Aorta (tissue), 5 donors: ENCODE data around the gene SLC26A11. TPM values are rescaled to one million over a fixed set of nuclear protein-coding genes. Genes with fewer than 3 reads are reported as not detected.

Source experiments
- ATAC-seq: fragments of 200-7000 bp; cut with Tn5 transposase; one replicate; pipeline ENCODE4 v1.9.1; 2022; ENCODE audit warnings: moderate library complexity; ENCODE audit not compliant: low FRiP score
- DNase-seq, 2 donors: peaks; one replicate each; pipeline ENCODE4 v3.0.0-alpha.2; 2020
- H3K27ac ChIP-seq, 2 donors: one replicate each; pipeline ENCODE4 v1.5.1; 2013; ENCODE audit warnings: low read length in 2 of 2, mild to moderate bottlenecking in 2 of 2, moderate library complexity in 2 of 2, control low read depth in 1 of 2, inconsistent platforms in 1 of 2, low read depth in 1 of 2
- H3K27me3 ChIP-seq, 2 donors: one replicate each; pipeline ENCODE4 v1.6.1; 2013; ENCODE audit warnings: control low read depth in 1 of 2, low read length in 1 of 2, mild to moderate bottlenecking in 1 of 2, moderate library complexity in 1 of 2; ENCODE audit not compliant: insufficient read depth in 2 of 2, control insufficient read depth in 1 of 2
- H3K36me3 ChIP-seq, 2 donors: one replicate each; pipeline ENCODE4 v1.6.1; 2013; ENCODE audit warnings: control low read depth in 1 of 2, low read length in 1 of 2, mild to moderate bottlenecking in 1 of 2; ENCODE audit not compliant: insufficient read depth in 2 of 2, control insufficient read depth in 1 of 2
- H3K4me1 ChIP-seq, 2 donors: one replicate each; pipeline ENCODE4 v1.6.1; 2013; ENCODE audit warnings: low read length in 2 of 2, control low read depth in 1 of 2, mild to moderate bottlenecking in 1 of 2, moderate library complexity in 1 of 2; ENCODE audit not compliant: insufficient read depth in 2 of 2, control insufficient read depth in 1 of 2
- H3K4me3 ChIP-seq, 2 donors: one replicate each; pipeline ENCODE4 v1.5.1; 2013; ENCODE audit warnings: low read length in 2 of 2, control low read depth in 1 of 2, mild to moderate bottlenecking in 1 of 2
- H3K9me3 ChIP-seq: one replicate; pipeline ENCODE4 v1.6.1; 2013; ENCODE audit warnings: mild to moderate bottlenecking, low read length; ENCODE audit not compliant: control insufficient read depth
- WGBS, 2 donors: extraction: QIAGEN DNeasy Blood & Tissue Kit; methylation state at CpG; one replicate each; pipeline ENCODE4 v1.1.7; 2013; 5-methylcytosine and 5-hydroxymethylcytosine counted together
- intact Hi-C, 2 donors: fragments of 100-400 bp; cut with DNase I; formaldehyde crosslinking; loops; one replicate each; pipeline versions ENCODE4 v1.14.2 to v1.15.0; 2022
- polyA plus RNA-seq, 2 donors: library from polyadenylated mRNA; stranded (reverse); fragments of 200-250 nt; gene quantifications; one replicate each; pipeline ENCODE4 v1.2.3, GENCODE V29; 2013
- total RNA-seq, 2 donors: library from RNA; stranded (reverse); fragmentation: NEBNext Ultra II Directional; extraction: Animal tissue kit (Norgen Biotek cat#: 25700); gene quantifications; one replicate each; pipeline ENCODE4 v1.2.1, GENCODE V29; 2021
- donor health status: healthy with polysubstance abuse.
- donor health status: Bipolar disorder and iron deficiency.
- donor health status: DM: no; HTN: no; CAD: no.
- donor health status: DM: no; HTN: no; CAD: no.
- donor health status: DM: yes; HTN: yes; CAD: no.

SLC26A11 gene
- total and polyA plus RNA-seq, 4 donors, result 7.3 to 34.0 (median 17.5) TPM

- H3K4me1 ChIP-seq, result no peaks in the 10 kb centered on the region
- ATAC-seq (no peak), DNase-seq (no peak)
- H3K27me3 ChIP-seq, result no peaks in the 10 kb centered on the region
- H3K27ac ChIP-seq, result no peak overlapping the region
- peaks cover 0 to 2% of the 10 kb centered on the region in 2 donors for H3K36me3 ChIP-seq
- WGBS, 2 donors, result 80 to 83% methylated on average over 12 of the region's 12 CpGs
- no peak overlapping the region for H3K4me3 ChIP-seq
- intact Hi-C loops, result no loop called here
- H3K9me3 ChIP-seq, result no peaks in the 10 kb centered on the region
Measured at GRCh38 chr17:80212511-80212910, 7.7 kb upstream of the SLC26A11 start.

DNA sequence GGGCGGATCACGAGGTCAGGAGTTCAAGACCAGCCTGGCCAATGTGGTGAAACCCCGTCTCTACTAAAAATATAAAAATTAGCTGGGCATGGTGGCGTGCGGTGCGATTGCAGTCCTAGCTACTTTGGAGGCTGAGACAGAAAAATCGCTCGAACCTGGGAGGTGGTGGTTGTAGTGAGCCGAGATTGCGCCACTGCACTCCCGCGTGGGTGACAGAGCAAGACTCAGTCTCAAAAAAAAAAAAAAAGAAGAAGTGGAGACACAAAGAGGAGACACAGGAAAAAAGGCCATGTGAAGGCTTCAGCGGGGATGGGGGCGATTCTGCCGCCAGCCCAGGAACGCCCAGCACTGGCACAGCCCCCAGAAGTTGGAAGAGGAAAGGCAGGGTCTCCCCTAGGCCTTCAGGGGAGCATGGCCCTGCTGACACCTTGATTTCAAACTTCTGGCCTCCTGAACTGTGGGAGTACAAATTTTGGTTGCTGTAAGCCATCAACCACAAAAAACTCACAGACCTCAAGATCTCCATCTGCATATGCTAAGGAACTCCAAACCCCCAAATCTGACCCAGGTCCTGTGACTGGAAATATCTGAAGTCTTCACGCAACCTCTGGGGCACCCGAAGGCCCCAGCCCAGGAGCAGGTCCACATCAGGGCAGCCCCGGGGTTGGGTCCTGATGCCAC, 7.1 kb upstream of the SLC26A11 start:
- 90 to 91% methylated on average over 19 of the region's 19 CpGs for WGBS, 2 donors
- H3K36me3 ChIP-seq, result peaks cover 0 to 2% of the 10 kb centered on the region in 2 donors
- no peak overlapping the region for H3K4me3 ChIP-seq
- no peaks in the 10 kb centered on the region for H3K27me3 ChIP-seq
- ATAC-seq (no peak), DNase-seq (peak in 1 of 2 donors; percentile 72)
- no peaks in the 10 kb centered on the region for H3K4me1 ChIP-seq
- no peaks in the 10 kb centered on the region for H3K9me3 ChIP-seq
- H3K27ac ChIP-seq, result no peak overlapping the region
- intact Hi-C loops, result no loop called here

- peaks cover 0 to 2% of the 10 kb centered on the region in 2 donors for H3K36me3 ChIP-seq
Measured at GRCh38 chr17:80213643-80213975, 6.6 kb upstream of the SLC26A11 start.

GRCh38 chr17:80214012-80214877, 6.0 kb upstream of the SLC26A11 start:
- no peaks in the 10 kb centered on the region for H3K4me1 ChIP-seq
- peaks cover 0 to 2% of the 10 kb centered on the region in 2 donors for H3K36me3 ChIP-seq

More at GRCh38 chr17:80213643-80213975, 6.6 kb upstream of the SLC26A11 start:
- no peak for ATAC-seq
- no peak for DNase-seq
- H3K27me3 ChIP-seq, result no peaks in the 10 kb centered on the region
- no peak overlapping the region for H3K27ac ChIP-seq
- intact Hi-C loops, result no loop called here
- no peaks in the 10 kb centered on the region for H3K4me1 ChIP-seq
- no peak overlapping the region for H3K4me3 ChIP-seq
- no peaks in the 10 kb centered on the region for H3K9me3 ChIP-seq
- WGBS, 2 donors, result 95 to 96% methylated on average over 17 of the region's 17 CpGs

GRCh38 chr17:80214878-80215210, 5.4 kb upstream of the SLC26A11 start:
- ATAC-seq, result no peak
- H3K4me1 ChIP-seq, result no peaks in the 10 kb centered on the region
- no peak overlapping the region for H3K4me3 ChIP-seq
- intact Hi-C loops, result no loop called here
- no peaks in the 10 kb centered on the region for H3K9me3 ChIP-seq
- no peaks in the 10 kb centered on the region for H3K27me3 ChIP-seq
- 93% methylated on average over 17 of the region's 17 CpGs for WGBS, 2 donors
- no peak for DNase-seq
- H3K27ac ChIP-seq, result no peak overlapping the region
- peaks cover 0 to 2% of the 10 kb centered on the region in 2 donors for H3K36me3 ChIP-seq

More at GRCh38 chr17:80214012-80214877, 6.0 kb upstream of the SLC26A11 start:
- Histone ChIP-seq H3K4me3 (no peak overlapping the region), H3K9me3 (no peaks in the 10 kb centered on the region), H3K27ac (no peak overlapping the region), H3K27me3 (no peaks in the 10 kb centered on the region)
- intact Hi-C loops, result no loop called here
- WGBS, 2 donors, result 91 to 93% methylated on average over 48 of the region's 48 CpGs
- ATAC-seq (no peak), DNase-seq (no peak)

- Histone ChIP-seq H3K36me3 (no peaks in the 10 kb centered on the region), H3K27ac (no peak overlapping the region), H3K4me1 (no peaks in the 10 kb centered on the region), H3K9me3 (no peaks in the 10 kb centered on the region), H3K27me3 (no peaks in the 10 kb centered on the region), H3K4me3 (no peak overlapping the region)
- DNase-seq (peak in 1 of 2 donors; percentile 67), ATAC-seq (no peak)
- intact Hi-C loops, result no loop called here
- WGBS, 2 donors, result 96 to 97% methylated on average over 39 to 40 of the region's 40 CpGs
Measured at GRCh38 chr17:80216473-80217456, 3.5 kb upstream of the SLC26A11 start.

GRCh38 chr17:80217703-80218362, 2.4 kb upstream of the SLC26A11 start:
- Histone ChIP-seq H3K4me1 (no peaks in the 10 kb centered on the region), H3K4me3 (no peak overlapping the region), H3K36me3 (no peaks in the 10 kb centered on the region), H3K27me3 (no peaks in the 10 kb centered on the region), H3K9me3 (no peaks in the 10 kb centered on the region), H3K27ac (no peak overlapping the region)
- ATAC-seq (no peak), DNase-seq (no peak)
- intact Hi-C loops, result no loop called here
- 96% methylated on average over 13 of the region's 13 CpGs for WGBS, 2 donors

DNA sequence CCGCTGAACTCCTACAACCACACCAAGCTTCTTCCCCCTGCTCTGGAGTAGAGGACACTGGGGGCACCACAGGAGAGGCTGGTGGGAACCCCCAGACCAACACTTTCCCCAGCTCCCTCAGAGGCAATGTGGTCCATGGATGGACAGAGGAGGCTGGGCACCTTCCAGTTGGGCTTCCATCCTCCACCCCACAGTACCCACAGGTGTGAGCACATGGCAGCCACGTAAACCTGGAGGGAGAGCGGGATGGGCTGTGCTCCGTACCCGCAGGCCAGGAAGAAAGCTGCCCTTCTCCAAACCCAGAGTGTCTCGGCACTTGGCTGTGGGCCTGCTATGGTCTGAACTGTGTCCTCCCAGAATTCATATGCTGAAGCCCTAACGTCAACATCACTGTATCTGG, 1.8 kb upstream of the SLC26A11 start:
- H3K27me3 ChIP-seq, result no peaks in the 10 kb centered on the region
- 82 to 96% methylated on average over 7 of the region's 7 CpGs for WGBS, 2 donors
- no peak for DNase-seq
- H3K4me3 ChIP-seq, result no peak overlapping the region
- no peaks in the 10 kb centered on the region for H3K36me3 ChIP-seq
- intact Hi-C loops, result no loop called here
- H3K9me3 ChIP-seq, result no peaks in the 10 kb centered on the region
- H3K27ac ChIP-seq, result no peak overlapping the region
- ATAC-seq, result no peak
- H3K4me1 ChIP-seq, result no peaks in the 10 kb centered on the region
